Epithelial cell of esophagus (primary cell): Measurements from ENCODE around the gene KLHL7.

Experiments
- DNase-seq: peaks from one replicate; pipeline ENCODE4 v3.0.0; 2010; ENCODE audit warnings: low read depth
- H3K4me3 ChIP-seq: 2 replicates; pipeline ENCODE4 v1.5.1; 2011; ENCODE audit warnings: mild to moderate bottlenecking, low read length, control low read depth
- CTCF ChIP-seq: IDR thresholded peaks from 2 replicates; pipeline ENCODE4 v1.5.1; 2011; ENCODE audit warnings: low read depth, mild to moderate bottlenecking, low read length, control low read depth, inconsistent platforms; ENCODE audit not compliant: insufficient read depth; ENCODE audit errors: missing control alignments

Gene KLHL7

GRCh38 chr7:23168111-23168885 lies 62.7 kb downstream of the KLHL7 start:
- TF ChIP-seq CTCF = no peak
- DNase-seq = no peak
- H3K4me3 ChIP-seq = no peak overlapping the region

- DNase-seq = no peak
- no peak for TF ChIP-seq CTCF
- H3K4me3 ChIP-seq = no peak overlapping the region
These were observed 70.4 kb downstream of the KLHL7 start for GRCh38 chr7:23175938-23176337.

DNA sequence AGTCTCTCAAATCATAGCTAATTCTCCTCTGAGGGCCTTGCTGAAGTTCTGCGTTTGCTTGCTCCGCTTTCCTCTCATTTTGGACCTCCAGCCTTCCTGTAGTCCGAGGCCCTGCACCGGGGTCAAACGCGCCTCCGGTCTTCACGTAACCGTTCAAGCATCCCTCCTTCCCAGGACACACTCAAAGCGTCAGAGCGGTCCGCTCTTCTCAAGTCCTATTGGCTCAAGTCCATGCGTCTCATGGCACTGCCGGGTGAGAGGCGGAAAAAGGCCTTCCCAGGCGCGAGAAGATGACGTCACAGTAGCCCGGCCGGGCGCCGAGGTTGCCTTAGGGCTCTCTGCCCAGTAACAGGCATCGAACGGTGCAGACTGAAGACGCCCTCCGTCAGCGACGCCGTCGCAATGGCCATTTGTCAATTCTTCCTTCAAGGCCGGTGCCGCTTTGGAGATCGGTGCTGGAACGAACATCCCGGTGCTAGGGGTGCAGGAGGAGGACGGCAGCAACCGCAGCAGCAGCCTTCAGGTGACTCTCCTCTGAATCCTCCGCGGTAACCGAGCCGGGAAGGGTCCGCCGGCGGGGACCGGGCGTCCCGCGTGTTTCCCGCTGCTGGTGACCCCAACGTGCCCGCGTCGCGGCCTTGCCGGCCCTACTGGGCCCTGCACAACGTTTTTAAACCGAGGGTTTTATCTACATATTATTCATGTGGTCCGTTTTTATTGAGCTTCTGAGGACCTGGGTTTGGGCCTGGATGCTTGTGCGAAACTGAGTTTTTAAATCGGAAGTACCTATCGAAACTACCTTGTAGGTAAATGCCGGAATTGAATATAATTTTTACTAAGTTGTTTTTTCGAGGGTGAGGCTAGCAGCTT lies 76.3 kb downstream of the KLHL7 start, which contains the start of gene NUP42:
Gene NUP42, plus strand, starts transcription at position 365 of the 870 bp plus-strand sequence. Its CDS starts 38 bp downstream, at position 403.
- TF ChIP-seq CTCF = no peak
- DNase-seq = peak; percentile 99
- H3K4me3 ChIP-seq = peak within 1 kb of the TSS; percentile 93

DNA sequence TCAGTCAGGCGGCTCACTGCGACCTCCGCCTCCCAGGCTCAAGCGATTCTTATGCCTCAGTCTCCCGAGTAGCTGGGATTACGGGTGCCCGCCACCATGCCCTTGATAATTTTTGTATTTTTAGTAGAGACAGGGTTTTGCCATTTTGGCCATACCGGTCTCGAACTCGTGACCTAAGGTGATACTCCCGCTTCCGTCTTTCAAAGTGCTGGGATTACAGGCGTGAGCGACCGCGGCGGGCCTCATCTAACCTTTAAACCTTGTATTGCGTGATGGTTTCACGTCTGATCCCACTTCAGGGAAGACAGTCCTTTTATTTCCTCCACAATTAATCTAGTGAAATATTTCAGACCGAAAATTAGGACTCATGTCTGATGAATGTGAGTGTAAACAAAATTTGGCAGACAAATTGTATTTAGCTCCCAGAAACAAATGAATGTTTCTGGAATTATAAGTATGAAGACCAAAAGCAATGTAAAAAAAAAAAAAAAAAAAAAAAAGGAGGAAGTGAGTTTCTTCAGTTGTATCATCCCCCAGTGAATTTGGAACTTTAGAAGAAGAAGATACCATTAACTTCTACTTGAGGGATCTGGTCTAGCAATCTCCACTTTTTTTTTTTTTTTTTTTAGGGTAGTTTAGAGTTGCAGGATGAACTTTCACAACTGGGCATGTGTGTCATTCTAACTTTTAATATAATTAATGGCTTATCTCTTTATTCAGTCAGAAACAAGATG lies 77.9 kb downstream of the KLHL7 start:
- DNase-seq = no peak
- H3K4me3 ChIP-seq = peak overlapping the region; percentile 93
- TF ChIP-seq CTCF = no peak

DNA sequence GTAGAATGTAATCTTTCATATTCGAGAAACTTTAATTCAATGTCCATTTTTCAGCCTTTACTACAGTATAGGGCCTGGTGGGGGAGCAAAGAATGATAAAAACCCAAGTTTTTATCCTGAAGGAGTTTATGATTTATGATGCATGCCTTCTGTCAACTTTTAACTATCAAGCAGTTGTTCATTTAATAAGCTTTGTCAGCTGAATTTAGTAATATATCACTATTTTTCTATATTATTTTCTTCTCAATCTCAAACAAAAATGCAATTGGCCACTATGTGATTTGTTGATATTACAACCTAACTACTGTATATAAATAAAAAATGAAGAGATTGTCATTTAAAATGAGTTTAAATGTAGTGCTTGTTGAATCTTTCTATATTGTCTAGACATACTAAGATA lies 78.7 kb downstream of the KLHL7 start:
- H3K4me3 ChIP-seq = no peak overlapping the region
- no peak for TF ChIP-seq CTCF
- DNase-seq = no peak

DNA sequence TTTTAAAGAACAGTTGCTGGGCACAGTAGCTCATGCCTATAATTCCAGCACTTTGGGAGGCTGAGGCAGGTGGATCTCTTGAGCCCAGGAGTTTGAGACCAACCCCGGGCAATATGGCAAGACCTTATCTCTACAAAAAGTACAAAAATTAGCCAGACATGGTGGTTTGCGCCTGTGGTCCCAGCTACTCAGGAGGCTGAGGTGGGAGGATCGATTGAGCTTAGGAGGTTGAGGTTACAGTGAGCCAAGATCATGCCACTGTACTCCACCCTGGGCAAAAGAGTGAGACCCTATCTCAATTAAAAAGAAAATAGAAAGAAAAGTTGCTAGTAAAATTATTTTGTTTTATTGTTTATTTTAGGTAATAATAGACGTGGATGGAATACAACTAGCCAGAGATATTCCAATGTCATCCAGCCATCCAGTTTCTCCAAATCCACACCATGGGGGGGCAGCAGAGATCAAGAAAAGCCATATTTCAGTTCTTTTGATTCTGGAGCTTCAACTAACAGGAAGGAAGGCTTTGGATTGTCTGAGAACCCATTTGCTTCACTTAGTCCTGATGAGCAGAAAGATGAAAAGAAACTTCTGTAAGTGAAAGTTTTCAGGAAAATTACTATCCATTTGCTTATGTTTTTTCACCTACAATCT lies 79.2 kb downstream of the KLHL7 start:
- TF ChIP-seq CTCF = peak; percentile 70
- no peak overlapping the region for H3K4me3 ChIP-seq
- DNase-seq = peak; percentile 69
